Dermis microvascular lymphatic vessel endothelial cell (primary cell): ENCODE data around the gene ENAH. TPM values are rescaled to one million over a fixed set of nuclear protein-coding genes. Genes with fewer than 3 reads are reported as not detected.

Experiments
- DNase-seq, 2 donors: peaks; one replicate each; pipeline versions ENCODE4 v3.0.0 to v3.0.0-alpha.2; 2010; ENCODE audit warnings: low read depth in 2 of 2
- total RNA-seq: library from RNA; depleted of rRNA; stranded (reverse); fragments of >200 nt; gene quantifications from 2 replicates; pipeline ENCODE4 v1.2.1, GENCODE V29; 2014

ENAH gene
- total RNA-seq, 1 donor from 2014 or later, result 17.7 TPM

DNA sequence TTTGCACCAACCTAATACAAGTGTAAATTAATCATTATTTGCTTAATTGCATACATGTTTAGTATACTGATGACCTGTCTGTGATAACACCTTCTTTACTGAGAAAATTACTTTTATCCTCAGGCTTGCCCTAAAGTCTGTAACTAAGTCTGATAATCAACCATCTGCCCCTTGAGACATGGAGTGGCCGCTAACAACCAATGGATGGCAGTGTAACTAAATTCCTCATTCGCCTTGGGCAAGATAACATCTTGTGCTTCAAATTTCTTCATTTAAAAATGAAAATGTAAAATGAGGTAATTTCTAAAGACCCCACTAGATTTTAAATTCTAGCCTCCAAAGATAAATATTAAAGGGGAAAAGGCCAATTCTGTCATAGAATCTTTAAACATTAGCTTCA is 85.1 kb downstream of the ENAH start:
- DNase-seq, result peak in 1 of 2 donors; percentile 12

DNA sequence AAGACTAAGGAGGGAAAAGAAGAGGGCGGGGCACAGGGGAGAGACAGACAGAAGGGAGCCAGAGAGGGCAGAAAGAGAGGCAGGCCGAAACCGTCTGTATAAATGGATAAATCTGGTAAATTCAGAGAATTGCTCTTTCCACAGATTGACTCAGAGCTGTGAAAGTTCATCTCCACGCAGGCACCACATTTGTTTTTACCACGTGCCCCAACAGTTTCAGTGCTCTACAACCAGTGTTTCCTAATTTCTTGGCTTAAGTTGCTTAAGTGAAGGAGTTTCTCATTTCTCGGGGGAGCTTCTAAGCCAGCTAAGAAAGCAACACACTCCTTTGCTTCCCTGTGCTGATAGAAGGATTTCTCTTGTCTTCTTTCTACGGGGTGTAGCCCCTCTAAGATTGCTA is 87.1 kb downstream of the ENAH start:
- DNase-seq, result no peak

DNA sequence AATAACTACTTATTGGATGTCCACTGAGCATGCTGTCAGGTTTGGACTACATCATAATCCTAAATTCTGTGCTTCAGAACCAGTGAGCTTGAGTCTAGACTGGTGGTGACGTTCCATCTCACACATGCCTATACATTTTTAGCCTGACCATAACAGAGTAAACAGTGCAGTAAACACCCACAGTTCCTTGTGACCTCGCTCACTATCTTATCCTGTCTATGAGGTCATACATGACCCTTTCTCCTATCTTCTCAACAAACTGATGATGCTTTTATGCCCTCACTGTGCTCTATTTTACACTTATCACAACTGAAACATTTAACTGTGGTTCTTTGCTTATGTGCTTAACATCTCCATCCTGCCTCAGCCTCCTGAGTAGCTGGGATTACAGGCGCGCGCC is 91.2 kb downstream of the ENAH start:
- no peak for DNase-seq

DNA sequence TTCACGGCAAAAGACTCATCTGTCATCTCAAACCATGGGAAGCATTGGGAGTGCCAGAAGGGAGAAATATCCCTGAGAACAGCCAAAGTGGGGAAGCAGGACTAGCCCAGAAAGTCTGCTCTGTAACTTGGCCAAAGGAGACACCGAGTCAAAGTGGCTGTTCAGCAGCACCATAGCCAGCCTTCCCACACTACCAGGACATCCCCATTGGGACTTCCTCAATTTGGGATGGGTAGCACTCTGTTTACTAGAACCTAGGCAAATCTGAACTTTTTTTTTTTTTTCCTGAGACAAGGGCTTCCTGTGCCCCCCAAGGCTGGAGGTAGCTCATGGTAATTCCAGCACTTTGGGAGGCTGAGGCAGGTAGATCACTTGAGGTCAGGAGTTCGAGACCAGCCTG is 93.0 kb downstream of the ENAH start:
- DNase-seq, result no peak

DNA sequence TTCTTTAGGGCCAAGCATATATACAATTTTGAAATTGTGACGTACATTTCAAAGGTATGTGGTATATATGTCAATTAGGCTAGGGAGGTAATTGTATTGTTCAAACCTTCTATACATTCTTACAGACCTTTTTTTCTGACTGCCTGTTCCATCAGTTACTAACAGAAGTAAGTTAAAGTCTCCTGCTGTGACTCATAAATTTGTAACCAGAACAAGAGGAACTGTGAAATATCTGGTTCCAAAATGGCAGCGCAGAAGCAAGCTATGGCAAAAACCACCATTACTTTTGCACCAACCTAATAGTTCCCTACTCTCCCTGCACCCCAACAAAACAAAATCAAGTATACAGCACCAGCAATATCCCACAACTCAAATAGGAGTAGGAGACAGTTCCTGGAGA is 93.6 kb downstream of the ENAH start:
- no peak for DNase-seq

DNA sequence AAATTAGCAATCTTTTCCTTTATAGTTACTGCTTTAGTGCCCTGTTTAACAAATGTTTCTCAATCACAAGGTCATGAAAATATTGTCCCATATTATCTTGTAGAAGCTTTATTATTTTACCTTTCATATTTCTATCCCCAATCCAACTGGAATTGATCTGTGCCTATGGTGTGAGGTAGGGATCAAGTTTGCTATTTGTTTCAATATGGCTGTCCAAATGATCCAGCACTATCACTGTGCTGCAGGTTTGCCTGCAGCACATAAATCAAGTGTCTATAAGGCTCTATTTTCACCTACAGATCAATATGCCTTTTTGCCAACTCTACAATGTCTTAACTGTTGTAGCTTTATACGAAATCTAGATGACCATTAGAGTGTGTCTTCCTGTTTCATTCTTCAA is 96.2 kb downstream of the ENAH start:
- no peak for DNase-seq

DNA sequence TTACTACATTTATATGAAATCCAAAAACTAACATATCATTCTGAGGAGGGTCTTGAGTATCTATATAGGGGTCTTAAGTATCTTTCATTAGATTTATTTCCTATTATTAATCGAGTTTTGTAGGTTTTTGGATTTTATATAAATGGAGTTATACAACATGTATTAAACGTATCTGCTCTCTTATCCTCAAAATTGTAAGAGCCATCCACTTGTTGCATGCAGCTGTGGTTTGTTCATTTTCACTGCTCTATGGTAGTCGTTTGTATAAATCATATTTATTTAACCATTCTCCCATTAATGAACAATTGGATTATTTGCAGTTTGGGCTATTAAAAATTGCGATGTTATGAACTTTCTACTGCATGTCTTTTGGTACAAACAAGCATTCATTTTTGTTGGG is 97.1 kb downstream of the ENAH start:
- DNase-seq, result no peak

DNA sequence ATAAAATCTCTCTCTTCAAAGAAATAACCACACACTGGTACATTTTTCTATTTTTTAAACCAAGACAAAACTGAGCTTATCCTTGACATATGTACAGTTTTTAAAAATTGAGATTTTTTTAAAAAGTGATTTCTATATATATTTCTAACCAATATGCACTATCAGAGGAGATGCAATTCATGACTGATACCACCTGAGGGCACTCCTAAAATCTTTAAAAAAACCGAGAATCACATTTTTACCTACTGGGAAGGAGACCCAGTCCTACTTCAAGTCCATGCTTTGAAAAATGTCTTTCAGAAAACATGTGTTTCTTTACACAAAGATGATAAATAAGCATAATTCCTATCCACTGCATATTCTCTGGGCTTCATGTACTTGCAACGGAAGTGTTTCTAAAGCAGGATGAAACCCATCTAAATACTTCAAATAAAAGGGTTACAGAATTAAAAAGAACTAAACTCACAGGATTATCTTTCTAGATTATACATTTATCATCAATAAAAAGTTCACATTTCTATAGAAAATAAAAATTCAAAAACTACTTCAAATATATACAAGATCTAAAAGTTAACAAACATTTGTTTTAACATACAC is 98.6 kb downstream of the ENAH start:
- peak; percentile 10 to 41 for DNase-seq

DNA sequence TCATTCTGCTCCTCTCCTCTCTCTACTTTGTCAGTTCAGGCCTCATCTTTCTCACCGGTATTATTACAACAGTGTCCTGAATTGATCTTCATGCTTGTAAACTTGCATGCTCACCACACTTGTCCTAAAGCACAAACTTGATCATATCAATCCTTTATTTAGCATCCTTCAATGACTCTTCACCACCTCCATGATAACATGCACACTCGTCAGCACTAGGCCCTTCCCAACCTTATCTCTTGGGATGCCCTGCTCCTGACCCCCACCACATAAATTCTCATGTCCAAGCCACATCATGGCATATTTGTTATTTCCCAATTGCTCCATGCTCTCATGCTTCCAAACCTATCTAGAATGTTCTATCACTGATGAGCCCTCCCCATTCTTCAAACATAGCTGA is 103.1 kb downstream of the ENAH start:
- DNase-seq, result no peak

DNA sequence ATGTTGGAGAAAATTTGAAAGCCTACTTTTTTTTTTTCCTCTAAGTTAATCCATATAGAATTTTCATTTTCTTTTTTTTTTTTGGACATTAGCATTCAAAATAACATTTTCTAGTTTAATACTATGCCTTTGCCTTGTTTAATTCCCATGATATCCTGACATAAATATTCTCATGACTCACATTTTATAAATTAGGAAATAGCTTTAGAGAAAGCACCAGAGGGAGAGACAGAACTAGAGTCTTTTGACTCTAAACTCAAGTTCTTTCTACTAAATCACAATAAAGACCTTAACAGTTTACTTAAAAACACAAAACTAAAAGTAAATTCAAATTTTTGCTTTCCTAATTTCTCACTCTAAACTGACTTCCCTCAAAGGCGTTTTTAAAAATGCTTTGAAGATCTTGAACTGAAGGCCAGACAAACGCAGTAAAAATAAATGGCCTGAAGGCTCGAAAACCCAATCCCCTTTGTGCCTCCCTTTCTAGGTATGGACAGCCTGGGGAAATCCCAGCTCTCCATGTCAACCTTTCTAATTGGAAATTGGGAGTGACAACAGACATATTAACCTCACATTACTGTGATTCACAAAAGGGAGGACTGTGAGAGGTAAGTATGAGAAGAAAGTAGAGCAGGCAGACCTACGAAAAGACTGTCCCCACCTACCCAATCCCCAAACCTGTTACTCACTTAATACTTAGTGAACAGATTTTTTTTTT is 104.6 kb downstream of the ENAH start:
- DNase-seq, result no peak

DNA sequence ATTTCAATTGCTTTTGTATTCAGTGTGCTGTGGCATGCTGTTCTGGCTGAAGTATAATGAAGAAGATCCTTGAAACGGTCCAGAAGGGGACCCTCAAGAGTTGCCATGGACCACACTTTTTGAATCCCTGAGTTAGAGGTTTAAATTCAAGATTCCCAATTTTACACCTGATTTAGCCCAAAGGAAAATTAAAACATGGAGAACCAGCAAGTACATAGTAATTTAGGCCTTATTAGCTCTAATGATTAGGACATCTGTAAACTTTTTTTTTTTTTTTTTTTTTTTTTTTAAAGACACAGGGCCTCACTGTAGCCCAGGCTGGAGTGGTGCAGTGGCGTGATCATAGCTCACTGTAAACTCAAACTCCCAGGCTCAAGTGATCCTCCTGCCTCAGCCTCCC is 107.3 kb downstream of the ENAH start:
- no peak for DNase-seq

DNA sequence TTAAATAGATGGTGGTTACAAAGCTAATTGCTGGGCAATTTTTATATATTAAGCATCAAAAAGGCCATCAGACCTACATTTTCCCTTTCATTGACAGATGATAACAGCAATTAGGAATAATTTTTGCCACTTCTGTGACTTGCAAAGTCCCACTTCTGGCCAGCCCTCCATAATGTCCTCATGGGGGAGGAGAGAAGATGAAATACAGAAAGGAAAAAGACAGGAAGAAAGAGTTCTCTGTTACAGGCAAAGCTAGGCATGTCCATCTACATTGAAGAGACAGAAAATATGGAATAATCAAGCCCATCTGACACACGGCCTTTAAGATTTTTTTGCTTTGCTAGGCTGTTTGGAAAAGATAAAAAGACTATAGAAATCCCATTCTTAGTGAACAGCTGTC is 108.0 kb downstream of the ENAH start:
- no peak for DNase-seq

DNA sequence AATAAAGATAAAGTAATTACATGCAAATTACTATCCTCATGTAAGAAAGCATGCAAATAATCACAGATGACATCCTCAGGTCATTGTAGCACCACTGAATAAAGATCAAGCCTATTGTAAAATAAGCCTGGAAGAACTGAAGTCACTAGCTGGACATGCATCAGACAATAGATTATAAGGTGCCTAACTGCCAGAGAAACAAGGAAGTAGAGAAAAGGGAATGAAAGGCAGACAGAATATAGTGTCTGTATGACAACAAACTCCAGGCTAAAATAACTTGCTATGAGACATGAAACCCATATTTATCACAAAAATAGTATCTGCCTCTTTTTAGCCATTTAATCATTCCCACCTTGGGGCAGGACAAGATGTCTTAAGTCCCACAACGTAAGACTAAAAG is 108.7 kb downstream of the ENAH start:
- no peak for DNase-seq

DNA sequence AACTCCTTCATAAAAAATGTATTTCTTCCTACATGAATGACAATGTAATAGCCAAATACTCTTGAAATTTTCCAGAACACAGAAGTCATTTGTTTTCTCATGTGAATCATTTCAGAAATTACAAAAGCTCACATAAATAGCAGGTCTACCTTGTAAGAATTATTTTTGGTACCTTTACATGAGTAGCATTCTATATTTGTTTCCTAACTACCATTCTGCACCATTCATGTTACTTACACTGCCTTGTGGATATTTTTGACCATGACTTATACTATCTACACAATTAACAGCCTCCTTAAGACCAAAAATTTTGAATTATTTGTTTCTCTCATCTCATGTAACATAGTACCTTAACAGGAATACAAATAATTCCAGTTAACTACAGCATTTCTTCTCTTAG is 109.6 kb downstream of the ENAH start:
- DNase-seq, result no peak

DNA sequence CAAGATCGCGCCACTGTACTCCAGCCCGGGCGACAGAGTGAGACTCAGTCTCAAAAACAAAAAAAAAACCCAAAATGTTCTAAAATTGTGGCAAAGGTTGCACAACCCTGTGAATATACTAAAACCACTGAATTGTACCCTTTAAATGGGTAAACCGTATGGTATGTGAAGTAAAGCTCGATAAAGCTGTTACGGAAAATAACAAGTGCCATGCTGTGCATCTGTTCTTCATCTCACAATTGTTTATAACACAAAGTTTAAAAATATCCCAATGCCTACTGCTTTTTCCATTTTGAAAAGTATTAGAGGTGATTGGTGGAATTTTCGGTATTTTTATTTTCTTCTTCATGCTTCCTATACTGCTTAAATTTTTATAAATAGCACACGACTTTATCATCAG is 111.5 kb downstream of the ENAH start:
- DNase-seq, result no peak

DNA sequence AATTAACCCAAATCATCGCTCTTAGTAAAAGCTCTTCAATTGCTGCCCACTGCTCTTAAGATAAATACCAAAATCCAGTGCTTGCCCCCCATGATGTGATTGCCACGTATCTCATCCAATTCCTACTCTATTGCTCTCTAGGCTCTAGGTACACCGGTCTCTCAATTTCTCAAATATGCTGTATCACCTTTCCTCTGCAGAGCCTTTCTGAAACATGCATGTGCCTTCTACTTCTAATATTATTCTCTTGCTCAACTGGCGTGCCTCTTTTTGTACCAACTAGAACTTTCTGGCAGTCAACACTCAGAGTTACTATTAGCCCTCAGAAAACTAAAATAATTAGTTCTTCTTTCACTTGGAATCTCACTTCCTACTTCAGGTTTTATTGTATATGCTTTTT is 113.3 kb downstream of the ENAH start:
- DNase-seq, result no peak

DNA sequence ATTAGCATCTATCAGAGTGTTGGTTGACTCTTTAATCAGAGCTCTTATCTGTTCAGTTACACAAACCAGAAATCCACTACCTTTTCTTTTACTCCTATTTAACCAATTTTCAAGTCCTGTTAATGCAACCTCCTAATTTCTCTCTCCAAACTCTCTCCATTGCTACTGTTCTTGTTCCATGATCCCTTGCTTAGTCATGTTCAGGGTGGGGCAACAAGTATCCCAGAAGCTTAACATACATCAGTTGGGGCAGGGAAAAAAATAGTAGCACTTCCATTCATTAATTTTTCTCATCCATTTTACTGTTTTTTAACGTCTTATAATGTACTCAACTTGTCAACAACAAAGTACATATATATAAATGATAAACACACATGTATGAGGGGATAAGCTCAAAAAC is 113.9 kb downstream of the ENAH start:
- DNase-seq, result no peak

DNA sequence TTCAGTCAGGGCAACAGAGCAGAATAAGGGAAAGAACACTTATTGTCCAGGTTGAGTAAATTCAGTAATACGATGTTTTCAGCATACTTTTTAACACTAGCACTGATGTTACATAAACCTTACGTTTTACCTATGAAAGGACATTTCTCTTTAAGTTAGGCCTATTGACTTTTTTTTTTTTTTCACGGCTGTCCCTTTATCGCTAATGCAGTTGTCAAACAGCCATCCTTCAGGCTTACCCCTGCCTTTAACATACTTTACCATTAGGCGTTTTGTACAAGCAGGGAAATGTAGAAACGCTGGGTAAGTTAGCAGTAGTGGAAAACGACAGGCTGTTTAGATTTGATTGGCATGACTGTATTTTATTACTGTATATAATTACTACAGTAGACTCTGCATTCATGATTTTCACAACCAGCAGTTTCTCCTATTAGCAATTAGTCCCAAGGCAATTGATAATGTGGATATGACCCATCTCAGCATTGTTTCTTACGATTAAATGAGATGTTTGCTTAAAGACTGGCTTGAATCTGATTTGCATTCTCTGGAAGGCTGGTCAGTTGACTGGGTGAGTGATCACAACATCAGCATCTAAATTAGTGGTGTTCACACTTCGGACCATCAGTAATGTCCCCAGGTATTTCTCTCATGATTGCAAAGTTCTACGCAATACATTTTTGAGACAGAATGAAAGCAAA is 115.2 kb downstream of the ENAH start:
- no peak for DNase-seq

DNA sequence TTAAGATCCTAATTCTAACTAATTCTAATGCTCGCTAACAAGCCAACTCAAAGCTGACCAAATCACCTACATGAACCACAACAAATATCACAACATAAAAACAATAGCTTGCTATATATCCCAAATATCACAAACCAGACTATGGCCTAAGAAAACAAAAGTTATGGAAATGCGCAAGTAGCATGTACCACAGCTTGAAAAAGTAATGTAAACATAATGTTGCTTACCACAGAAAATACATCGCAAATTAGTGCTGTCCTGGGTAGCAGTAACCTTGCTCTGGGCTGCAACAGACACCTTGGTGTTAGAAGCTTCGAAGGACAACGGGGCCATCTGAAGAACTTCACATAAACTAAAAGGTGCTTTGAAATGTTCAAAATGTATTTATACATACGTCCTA is 117.6 kb downstream of the ENAH start:
- no peak for DNase-seq

DNA sequence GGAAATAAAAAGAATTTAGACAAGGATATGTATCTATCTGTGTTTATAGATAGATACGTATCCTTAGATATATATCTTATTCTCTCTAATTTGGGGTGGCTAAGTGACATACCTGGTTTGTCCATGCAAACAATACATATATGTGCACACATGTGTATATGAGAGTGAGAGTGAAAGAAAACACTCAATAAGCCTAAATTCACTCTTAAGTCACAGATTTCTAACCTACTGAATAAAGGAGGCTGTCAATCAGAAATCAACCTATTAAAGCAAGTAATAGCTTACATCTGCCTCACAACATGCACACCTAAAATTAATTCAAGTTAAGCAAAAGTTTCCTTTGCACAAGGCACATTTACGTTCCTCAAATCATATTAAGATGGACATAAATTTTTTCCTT is 118.2 kb downstream of the ENAH start:
- no peak for DNase-seq

DNA sequence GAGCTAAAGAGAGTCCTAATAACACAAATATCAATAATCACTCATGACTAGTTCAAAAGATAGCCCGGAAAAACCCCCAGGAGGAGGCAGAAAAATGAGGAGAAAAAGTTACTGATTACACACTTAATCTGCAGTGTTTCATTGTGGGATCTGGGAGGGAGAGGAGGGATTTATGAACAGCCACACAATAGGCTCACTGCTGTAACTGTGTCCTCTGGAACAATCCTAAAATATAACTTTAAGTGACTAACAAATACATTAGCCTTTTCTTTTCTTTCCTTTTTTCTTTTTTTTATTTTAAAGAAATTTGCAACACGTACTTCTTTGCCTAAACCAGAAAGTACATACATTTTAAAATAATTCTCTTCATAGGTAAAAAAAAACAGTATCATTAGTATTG is 118.8 kb downstream of the ENAH start:
- no peak for DNase-seq

DNA sequence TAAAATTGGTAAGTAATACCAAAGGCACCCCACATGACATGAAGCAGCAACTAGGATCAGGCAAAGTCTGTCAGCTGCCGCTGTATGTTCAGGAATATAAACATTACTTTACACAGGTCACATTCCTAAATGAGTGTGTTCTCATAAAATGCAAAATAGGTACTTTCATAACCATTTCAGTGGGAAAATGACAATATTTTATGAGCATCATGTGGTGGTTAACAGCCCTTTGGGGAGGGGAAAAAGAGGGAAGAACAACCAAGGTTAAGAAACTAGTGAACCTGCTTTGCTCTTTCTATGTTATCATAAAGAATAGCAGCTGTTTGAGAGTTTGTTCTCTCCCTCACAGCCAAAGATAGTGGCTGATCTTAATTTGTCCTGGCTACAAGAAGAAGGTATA is 119.7 kb downstream of the ENAH start:
- DNase-seq, result no peak
